Lower leg skin (tissue), 3 donors: ENCODE measurements around the gene FUT2.

Experiments used
- CTCF ChIP-seq, 3 donors: fragments of 450-650 bp; IDR thresholded peaks; one replicate each; pipeline ENCODE4 v1.5.1; 2016; ENCODE audit warnings: antibody characterized with exemption in 3 of 3, mild to moderate bottlenecking in 3 of 3, moderate library complexity in 2 of 3
- POLR2A ChIP-seq, 2 donors: fragments of 450-650 bp; IDR thresholded peaks; one replicate each; pipeline ENCODE4 v1.6.1; 2016 to 2017; ENCODE audit warnings: antibody characterized with exemption in 2 of 2, mild to moderate bottlenecking in 1 of 2, moderate library complexity in 1 of 2

DNA sequence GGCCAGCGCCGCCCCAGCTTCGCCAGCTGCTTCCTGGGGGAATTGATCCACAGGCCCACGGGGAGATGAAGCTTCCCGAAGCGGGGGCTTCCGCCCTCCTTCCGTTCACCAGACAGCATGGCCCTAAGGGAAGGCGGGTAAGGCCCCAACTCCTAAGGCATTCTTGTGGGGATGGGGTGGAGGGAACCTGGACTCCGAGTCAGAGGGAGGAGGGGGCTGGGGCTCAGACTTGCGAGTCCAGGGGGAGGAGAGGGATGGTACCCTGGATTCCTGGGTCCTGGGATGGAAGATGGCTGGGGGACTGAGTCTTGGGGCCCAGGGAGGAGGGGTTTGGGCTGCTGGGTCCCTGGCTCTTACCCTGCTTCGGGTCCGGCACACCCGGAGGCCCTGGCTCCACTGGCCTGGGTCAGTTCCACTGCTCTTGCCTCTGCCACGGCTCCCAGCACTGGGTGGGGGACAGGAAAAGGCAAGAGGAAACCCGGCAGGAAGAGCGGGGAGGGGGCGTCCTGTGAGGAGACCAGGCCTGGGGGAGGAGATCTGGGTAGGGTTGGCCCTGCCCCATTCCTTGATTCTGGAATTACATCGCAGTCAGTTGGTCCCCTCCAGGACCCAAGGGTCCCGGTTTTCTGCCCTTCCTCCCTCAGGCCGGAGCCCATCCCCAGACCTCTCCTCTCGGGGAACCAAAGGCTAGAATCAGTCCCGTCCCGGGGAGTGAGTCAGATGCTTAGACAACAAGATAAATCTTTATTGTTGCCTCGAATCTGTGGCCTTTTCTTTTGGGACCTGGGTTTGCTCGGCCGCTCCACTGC lies 44.6 kb downstream of the FUT2 start, which contains the start of gene RASIP1:
- TF ChIP-seq CTCF (IDR thresholded peaks at IDR 0.05) (no peak), POLR2A (IDR thresholded peaks at IDR 0.05) (no peak)
